Measurements from ENCODE around the gene WDR6.

Gene WDR6

DNA sequence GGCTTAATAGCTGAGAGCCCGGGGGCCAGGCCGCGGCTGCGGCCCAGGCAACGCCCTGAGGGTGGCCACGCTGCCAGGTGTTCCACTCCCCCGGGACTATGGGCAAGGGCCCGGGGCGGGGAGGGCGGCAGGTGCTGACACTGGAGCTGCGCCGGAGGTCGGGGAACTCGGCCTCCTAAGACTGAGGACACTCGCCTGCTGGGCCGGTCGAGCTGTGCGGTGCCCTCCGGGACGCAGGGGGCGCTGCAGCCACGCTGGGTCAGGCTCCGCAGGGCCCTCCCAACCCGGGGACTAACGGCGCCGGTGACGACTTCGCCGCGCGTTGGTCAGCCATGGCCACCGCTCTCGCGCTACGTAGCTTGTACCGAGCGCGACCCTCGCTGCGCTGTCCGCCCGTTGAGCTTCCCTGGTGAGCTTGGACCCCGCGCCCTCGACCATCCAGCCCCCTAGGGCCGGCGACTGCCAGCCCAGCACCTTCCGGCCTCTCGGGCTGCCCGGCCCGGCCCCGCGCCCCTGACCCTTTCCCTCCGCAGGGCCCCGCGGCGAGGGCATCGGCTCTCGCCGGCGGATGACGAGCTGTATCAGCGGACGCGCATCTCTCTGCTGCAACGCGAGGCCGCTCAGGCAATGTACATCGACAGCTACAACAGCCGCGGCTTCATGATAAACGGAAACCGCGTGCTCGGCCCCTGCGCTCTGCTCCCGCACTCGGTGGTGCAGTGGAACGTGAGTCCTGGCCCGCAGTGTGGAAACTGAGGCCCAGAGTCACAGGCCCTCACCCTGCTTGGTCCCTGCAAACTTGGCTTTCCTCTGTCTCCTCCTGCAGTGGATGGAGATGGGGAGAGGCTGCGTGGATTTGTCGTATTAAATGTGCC lies 14.9 kb downstream of the WDR6 start, which contains the start of gene NDUFAF3:
Gene NDUFAF3, plus strand, starts transcription at position 309 of the 875 bp plus-strand sequence. Its CDS starts 24 bp downstream, at position 333.
- TF ChIP-seq CTCF (IDR thresholded peaks at IDR 0.05; ENCODE audit: borderline replicate concordance, extremely low read depth, low read length, poor library complexity, severe bottlenecking) (peak; percentile 96), EZH2 (IDR thresholded peaks at IDR 0.05; ENCODE audit: borderline replicate concordance, low read depth, low read length, severe bottlenecking) (no peak)
- peaks cover 83% of the 10 kb centered on the region for H3K4me1 ChIP-seq (ENCODE audit: insufficient read depth, low read length)

DNA sequence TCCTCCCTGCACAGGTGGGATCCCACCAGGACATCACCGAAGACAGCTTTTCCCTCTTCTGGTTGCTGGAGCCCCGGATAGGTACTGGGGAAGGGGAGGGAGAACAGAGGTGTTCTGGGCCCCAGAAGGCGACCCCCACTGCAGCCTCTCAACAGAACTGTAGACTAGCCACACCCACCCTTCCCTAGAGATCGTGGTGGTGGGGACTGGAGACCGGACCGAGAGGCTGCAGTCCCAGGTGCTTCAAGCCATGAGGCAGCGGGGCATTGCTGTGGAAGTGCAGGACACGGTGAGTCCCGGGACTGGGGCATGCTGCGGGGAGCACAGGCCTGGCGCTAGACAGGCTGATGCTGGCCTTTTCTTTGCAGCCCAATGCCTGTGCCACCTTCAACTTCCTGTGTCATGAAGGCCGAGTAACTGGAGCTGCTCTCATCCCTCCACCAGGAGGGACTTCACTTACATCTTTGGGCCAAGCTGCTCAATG lies 15.5 kb downstream of the WDR6 start:
- no peaks in the 10 kb centered on the region for H3K9me3 ChIP-seq (ENCODE audit: insufficient read depth, low read length, severe bottlenecking)
- H3K27ac ChIP-seq (ENCODE audit: low read length): peak overlapping the region; percentile 99
- peaks cover 76% of the 10 kb centered on the region for H3K79me2 ChIP-seq (ENCODE audit: insufficient read depth, low read length)
- peak overlapping the region; percentile 85; the same call in 1 of the 2 replicates for H2AFZ ChIP-seq (ENCODE audit: low read depth, low read length)
- H3K36me3 ChIP-seq (ENCODE audit: insufficient read depth, low read length): peaks cover 58% of the 10 kb centered on the region
- H3K9ac ChIP-seq (ENCODE audit: low read depth, low read length): peak overlapping the region; percentile 96
- H4K20me1 ChIP-seq (ENCODE audit: insufficient read depth, low read length): peaks cover 21% of the 10 kb centered on the region; the same call in 1 of the 2 replicates
- peak overlapping the region; percentile 51 to 94; a peak in 3 of 4 replicates for H3K4me3 ChIP-seq (ENCODE audit: low read depth in 1 of 2, low read length in 2 of 2)
- DNase-seq: peak; percentile 42
- TF ChIP-seq EZH2 (IDR thresholded peaks at IDR 0.05; ENCODE audit: borderline replicate concordance, low read depth, low read length, severe bottlenecking) (no peak), CTCF (IDR thresholded peaks at IDR 0.05; ENCODE audit: borderline replicate concordance, extremely low read depth, low read length, poor library complexity, severe bottlenecking) (no peak)
- H3K4me2 ChIP-seq (ENCODE audit: insufficient read depth, low read length): peak overlapping the region; percentile 95
- no peaks in the 10 kb centered on the region for H3K27me3 ChIP-seq (ENCODE audit: insufficient read depth, low read length, poor library complexity)
- ATAC-seq (ENCODE audit: insufficient read depth, low read depth): no peak
- H3K4me1 ChIP-seq (ENCODE audit: insufficient read depth, low read length): peaks cover 83% of the 10 kb centered on the region

More for the DNA sequence above, 14.9 kb downstream of the WDR6 start, which contains the start of gene NDUFAF3:
- H3K4me2 ChIP-seq (ENCODE audit: insufficient read depth, low read length): peak within 1 kb of the TSS; percentile 95
- H3K4me3 ChIP-seq (ENCODE audit: low read depth in 1 of 2, low read length in 2 of 2): peak within 1 kb of the TSS; percentile 51 to 94
- H3K27ac ChIP-seq (ENCODE audit: low read length): peak within 1 kb of the TSS; percentile 99
- H3K36me3 ChIP-seq (ENCODE audit: insufficient read depth, low read length): peaks cover 51% of the 10 kb centered on the region
- peak within 1 kb of the TSS; percentile 85 for H2AFZ ChIP-seq (ENCODE audit: low read depth, low read length)
- no peaks in the 10 kb centered on the region for H3K27me3 ChIP-seq (ENCODE audit: insufficient read depth, low read length, poor library complexity)
- peaks cover 69% of the 10 kb centered on the region for H3K79me2 ChIP-seq (ENCODE audit: insufficient read depth, low read length)
- peak; percentile 96 for DNase-seq
- ATAC-seq (ENCODE audit: insufficient read depth, low read depth): peak; percentile 78
- H3K9ac ChIP-seq (ENCODE audit: low read depth, low read length): peak within 1 kb of the TSS; percentile 96
- no peaks in the 10 kb centered on the region for H3K9me3 ChIP-seq (ENCODE audit: insufficient read depth, low read length, severe bottlenecking)
- peaks cover 28% of the 10 kb centered on the region; the same call in 1 of the 2 replicates for H4K20me1 ChIP-seq (ENCODE audit: insufficient read depth, low read length)

DNA sequence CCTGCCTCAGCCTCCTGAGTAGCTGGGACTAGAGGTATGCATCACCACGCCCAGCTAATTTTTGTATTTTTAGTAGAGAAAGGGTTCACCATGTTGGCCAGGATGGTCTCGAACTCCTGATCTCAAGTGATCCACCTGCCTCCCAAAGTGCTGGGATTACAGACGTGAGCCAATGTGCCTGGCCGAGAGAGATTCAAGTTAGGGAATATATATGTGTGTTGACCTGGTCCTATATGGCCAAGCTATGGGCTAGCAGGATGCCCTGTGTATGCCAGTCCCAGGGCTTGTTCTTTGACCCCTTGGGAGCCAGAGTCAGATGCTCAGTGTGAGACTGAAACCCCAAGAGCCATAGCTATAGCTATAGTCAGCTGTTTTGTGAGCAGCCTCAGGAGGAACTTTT lies 16.6 kb downstream of the WDR6 start:
- Histone ChIP-seq H3K27ac (ENCODE audit: low read length) (no peak overlapping the region), H3K27me3 (ENCODE audit: insufficient read depth, low read length, poor library complexity) (no peaks in the 10 kb centered on the region), H3K4me2 (ENCODE audit: insufficient read depth, low read length) (peak overlapping the region; percentile 95), H3K36me3 (ENCODE audit: insufficient read depth, low read length) (peaks cover 64% of the 10 kb centered on the region), H4K20me1 (ENCODE audit: insufficient read depth, low read length) (peaks cover 21% of the 10 kb centered on the region; the same call in 1 of the 2 replicates), H3K9ac (ENCODE audit: low read depth, low read length) (peak overlapping the region; percentile 96; the same call in 1 of the 2 replicates), H3K4me3 (ENCODE audit: low read depth in 1 of 2, low read length in 2 of 2) (no peak overlapping the region), H3K9me3 (ENCODE audit: insufficient read depth, low read length, severe bottlenecking) (no peaks in the 10 kb centered on the region), H2AFZ (ENCODE audit: low read depth, low read length) (no peak overlapping the region), H3K4me1 (ENCODE audit: insufficient read depth, low read length) (peaks cover 84% of the 10 kb centered on the region), H3K79me2 (ENCODE audit: insufficient read depth, low read length) (peaks cover 86% of the 10 kb centered on the region)
- ATAC-seq (ENCODE audit: insufficient read depth, low read depth) (no peak), DNase-seq (no peak)
- no peak for TF ChIP-seq CTCF (IDR thresholded peaks at IDR 0.05; ENCODE audit: borderline replicate concordance, extremely low read depth, low read length, poor library complexity, severe bottlenecking)
- no peak for TF ChIP-seq EZH2 (IDR thresholded peaks at IDR 0.05; ENCODE audit: borderline replicate concordance, low read depth, low read length, severe bottlenecking)
